DMS153 (cell line): Measurements from ENCODE around the gene SETBP1.

Experiments used
- DNase-seq: peaks from one replicate; lab custom pipeline; 2025; lab: John Stamatoyannopoulos, UW

SETBP1 gene

GRCh38 chr18:44871771-44872170, 191.1 kb downstream of the SETBP1 start:
- DNase-seq = no peak

GRCh38 chr18:44876024-44876423, 195.3 kb downstream of the SETBP1 start:
- DNase-seq = peak; percentile 35

DNA sequence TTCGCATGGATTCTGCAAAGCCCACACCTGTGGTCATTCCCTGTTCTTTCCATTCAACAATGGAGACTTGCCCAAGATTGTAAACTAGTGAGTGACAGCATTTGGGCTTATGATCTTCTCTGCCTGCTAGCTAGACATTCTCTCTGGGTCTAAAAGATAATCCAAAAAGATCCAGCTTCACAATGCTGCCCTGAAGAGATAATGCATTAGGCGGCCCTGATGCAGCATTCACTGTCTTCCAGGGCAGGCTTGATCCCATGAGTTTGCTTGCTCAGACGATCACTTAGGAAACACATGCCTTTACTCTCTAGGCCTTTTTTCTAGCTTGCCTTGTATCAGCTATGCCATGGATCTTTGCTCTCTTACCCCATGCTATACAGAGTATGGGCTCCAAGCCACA, 196.1 kb downstream of the SETBP1 start:
- DNase-seq = no peak

- no peak for DNase-seq
Observed at GRCh38 chr18:44878335-44878734, 197.6 kb downstream of the SETBP1 start.

- DNase-seq = no peak
Observed at GRCh38 chr18:44880170-44880569, 199.5 kb downstream of the SETBP1 start.

GRCh38 chr18:44881461-44882162, 200.9 kb downstream of the SETBP1 start:
- DNase-seq = no peak

- DNase-seq = peak; percentile 43
Observed at GRCh38 chr18:44882163-44882868, 201.6 kb downstream of the SETBP1 start.

DNA sequence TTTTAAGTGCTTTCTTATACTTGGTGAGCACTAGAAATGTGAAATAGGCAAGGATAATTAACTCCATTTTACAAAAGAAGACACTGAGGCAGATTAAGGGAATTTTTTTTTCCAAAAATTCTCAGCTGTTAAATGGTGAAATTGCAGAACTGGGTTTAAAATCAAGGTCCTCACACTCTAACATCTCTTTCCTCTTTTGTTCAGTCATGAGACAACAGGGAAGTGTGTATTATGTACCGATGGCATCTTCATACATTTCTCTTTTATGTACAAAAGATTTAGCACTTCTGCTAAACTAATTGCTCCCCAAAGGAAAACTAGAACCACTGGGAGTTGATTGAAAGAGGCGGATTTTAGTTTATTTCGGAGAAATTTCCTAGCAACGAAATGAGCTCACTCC, 203.0 kb downstream of the SETBP1 start:
- DNase-seq = no peak

GRCh38 chr18:44884431-44884830, 203.7 kb downstream of the SETBP1 start:
- no peak for DNase-seq

GRCh38 chr18:44885507-44885906, 204.8 kb downstream of the SETBP1 start:
- DNase-seq = no peak

DNA sequence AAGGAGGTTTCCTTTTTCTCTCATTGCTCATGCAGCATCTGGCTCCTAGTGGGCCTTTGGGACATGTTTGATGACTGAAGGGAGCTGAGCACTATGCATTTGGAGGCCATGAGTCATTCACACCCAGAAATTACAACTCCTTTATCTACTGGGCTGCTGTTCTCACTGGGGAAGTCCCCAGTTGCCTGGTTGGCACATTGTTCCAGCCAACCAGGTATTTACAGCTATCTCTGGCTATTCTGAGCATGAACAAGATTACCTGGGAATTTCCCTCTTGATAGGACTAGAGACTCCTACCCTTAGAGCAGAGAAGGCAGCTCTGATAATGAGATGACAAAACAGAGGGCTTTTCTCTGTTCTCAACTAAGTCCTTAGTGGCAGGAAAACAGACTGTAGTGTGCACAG, 206.5 kb downstream of the SETBP1 start:
- peak; percentile 62 for DNase-seq

- DNase-seq = no peak
Observed at GRCh38 chr18:44889111-44889510, 208.4 kb downstream of the SETBP1 start.

DNA sequence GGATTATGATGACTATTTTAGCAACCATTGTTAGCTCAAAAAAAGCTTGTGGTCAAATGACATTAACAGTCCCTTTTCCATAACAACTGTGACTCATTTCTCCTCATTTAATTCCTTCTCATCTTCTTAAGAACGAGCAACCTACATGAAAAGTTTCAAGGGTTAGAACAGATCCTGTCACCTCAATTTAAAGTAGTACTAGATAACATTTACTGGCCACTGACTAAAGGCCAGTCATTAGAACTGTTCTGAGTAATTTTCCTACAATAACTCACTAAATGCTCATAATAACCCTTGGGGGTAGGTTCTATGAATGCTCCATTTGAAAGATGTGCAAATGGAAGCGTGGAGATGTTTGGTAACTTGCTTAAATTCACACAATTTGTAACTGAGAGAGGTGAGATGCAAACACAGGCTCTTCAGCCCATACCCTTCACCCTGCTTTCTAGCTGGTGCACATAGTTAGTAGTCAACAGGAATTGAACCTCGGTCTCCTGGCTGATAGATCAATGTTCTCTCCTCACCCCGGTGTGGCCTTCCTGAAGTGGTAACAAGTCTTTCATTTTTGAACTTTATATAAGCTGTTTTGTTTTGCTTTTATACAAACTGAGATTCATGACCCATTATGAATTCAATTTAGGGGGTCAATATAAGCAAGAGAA, 212.5 kb downstream of the SETBP1 start:
- no peak for DNase-seq

DNA sequence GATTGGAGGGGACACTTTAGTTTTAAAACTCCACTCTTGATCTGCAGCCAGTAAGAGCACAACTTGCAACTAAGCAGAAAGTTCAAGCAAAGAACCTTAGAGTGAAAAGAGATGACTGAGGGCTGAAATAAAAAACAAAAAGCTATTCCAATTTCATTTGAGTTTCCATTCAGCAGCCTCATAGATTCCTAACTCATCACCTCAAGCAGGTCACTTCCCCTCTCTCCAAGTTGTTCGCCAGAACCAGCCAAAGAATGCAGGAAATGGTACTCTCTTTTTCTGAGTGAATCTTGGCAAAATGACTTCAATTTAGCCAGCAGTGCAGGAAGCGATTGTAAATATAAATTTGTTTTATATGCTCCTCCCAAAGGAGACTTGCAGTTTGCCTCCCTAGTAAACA, 213.3 kb downstream of the SETBP1 start:
- DNase-seq = no peak

DNA sequence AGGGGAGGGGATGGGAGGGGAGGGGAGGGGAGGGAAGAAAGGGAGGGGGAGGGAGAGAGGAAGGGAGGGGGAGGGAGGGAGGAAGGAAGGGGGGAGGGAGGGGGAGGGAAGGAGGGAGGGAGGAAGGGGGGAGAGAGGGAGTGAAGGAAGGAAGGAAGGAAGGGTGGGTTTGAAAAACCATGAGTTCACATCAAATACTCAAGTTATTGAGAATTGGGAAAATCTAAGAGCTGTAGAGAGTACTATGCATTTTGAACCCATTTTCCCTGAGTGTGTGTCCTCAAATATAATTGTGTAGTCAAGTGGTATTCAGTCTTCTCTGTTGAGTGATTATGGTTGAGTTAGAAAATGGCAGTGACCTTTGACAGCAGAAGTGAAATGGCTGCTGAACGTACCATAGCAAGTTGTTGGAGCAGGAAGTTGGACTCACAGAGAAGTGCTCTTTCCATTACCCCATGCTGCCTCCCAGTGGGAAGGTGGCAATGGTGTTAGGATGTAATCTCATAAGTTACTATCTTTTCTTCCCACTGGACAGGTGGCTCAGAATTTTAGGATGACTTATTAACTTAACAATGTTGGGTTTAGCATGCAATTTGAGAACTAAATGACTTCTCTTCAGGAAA, 214.6 kb downstream of the SETBP1 start:
- no peak for DNase-seq

- DNase-seq = peak; percentile 90
Observed at GRCh38 chr18:44896846-44897245, 216.2 kb downstream of the SETBP1 start.

DNA sequence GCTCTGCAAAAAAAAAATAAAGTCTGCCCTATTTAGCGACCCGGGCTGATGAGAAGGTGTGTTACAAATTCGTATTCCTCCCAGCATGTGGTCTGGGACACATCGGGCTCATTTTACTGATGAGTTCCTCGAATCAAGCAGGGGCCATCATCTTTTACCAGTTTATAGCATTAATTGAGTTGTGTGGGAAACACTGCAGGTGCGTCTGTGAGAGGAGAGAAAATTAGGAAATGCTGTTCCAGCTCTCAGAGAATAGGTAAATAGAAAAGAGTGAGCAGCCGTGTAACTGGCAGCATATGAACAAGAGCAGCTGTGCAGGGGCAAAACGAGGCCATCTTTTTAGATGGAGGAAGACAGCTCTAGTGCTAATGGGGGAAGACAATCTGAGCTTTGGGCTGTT, 216.7 kb downstream of the SETBP1 start:
- DNase-seq = peak; percentile 68

DNA sequence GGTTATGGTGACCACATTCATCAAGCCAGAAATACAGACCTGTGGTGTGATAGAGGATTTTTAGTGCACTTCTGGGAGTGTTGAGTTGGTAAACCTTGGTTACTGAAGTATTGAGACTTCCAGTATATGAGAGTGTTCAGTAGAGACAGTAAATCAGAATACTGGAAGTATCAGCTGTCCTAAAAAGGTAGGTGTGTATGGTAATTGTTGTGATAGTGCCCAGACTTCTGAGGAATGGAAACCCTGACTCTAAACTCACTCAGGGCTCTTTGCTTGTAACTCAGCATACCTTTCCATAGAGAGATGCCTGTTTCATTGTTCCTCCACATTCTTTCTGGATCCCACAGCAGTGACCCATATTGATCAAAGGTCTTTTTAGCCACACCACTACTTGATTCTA, 217.1 kb downstream of the SETBP1 start:
- no peak for DNase-seq

DNA sequence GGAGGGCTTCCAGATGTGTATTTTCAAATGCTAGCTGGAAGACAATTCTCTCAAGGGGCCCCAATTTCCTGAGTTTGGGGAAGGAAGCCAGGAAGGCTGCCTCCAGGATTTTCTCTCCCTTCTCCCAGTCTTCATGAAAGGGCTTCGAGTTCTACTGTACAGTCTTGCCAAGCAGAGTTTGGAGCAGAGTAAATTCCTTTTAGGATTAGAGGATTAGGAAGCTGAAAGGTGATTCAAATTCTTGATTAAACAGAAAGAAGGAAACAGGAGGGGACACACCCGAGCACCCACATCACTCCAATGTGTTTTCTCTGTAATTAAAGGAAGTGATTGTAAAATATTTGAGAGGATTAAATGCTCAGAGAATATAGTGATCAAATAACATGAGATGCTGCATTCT, 217.8 kb downstream of the SETBP1 start:
- no peak for DNase-seq

DNA sequence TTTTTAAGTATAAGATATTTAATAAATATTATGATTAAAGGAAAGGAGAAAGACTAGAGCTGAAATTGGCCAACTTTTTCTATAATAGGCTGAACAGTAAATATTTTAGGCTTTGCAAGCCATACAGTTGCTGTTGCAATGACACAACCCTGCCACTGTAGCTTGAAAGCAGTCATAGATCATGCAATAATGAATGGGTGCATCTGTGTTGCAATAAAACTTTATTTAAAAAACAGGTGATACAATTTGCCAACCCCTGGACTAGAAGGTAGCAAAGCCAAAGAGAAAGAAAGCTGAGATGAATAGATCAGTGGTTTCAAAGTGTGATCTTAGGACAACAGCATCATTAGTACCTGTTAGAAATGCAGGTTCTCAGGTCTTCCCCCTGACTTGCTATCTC, 219.1 kb downstream of the SETBP1 start:
- DNase-seq = no peak

DNA sequence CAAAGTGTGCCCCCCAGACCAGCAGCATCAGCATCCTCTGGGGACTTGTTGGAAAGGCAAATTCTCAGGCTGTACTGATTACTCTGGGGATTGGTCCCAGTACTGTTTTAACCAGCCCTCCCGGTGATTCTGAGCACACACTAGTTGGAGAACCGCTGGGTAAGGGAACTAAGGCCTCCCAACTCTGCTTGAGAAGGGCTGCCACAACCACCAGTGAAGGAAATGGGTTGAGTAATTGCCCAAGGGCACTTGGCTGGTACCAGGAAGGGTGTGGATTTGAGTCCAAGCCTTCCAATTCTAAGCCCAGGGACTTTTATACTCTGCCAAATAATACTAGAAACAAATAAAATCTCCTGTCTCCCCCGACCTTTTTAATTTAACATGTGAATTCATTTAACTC, 219.9 kb downstream of the SETBP1 start:
- no peak for DNase-seq

GRCh38 chr18:44901283-44901682, 220.6 kb downstream of the SETBP1 start:
- no peak for DNase-seq

DNA sequence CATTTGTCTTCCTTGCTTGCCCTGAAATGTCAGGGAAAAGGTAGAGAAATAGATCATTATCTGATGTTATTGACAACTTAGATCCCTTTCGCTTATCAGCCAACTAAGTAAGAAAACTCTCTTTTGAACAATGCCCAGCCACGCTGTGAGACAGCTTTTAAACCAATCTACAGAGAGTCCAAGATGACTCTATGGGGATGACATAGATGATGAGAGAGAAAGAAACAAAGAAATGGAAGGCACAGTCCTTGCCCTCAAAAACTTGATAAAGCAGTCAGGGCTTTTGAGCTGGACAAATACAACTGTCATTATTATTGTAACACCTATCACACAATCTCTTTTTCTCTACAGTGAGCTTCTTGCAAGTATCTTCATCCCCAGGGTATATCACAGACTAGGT, 222.6 kb downstream of the SETBP1 start:
- no peak for DNase-seq
